HG02970 (cell line): ENCODE results near the gene LTBP4.
A peak's percentile ranks its signal among the peaks of the same experiment; 100 is the strongest.
"Not testable (repeated sequence)": the region's sequence is repeated elsewhere in the genome, so short reads cannot be mapped to it uniquely, and the experiment has no call there.

Experiments used
- ATAC-seq: cut with Tn5 transposase; IDR thresholded peaks from one replicate; pipeline ENCODE4 v1.9.1; 2021; ENCODE audit warnings: mild to moderate bottlenecking, moderate library complexity, moderate number of reproducible peaks; ENCODE audit not compliant: unreplicated experiment, low FRiP score

Gene LTBP4

GRCh38 chr19:40655684-40656083, 54.5 kb downstream of the LTBP4 start:
- ATAC-seq: not testable (repeated sequence)

GRCh38 chr19:40658031-40658430, 56.9 kb downstream of the LTBP4 start:
- no peak for ATAC-seq

DNA sequence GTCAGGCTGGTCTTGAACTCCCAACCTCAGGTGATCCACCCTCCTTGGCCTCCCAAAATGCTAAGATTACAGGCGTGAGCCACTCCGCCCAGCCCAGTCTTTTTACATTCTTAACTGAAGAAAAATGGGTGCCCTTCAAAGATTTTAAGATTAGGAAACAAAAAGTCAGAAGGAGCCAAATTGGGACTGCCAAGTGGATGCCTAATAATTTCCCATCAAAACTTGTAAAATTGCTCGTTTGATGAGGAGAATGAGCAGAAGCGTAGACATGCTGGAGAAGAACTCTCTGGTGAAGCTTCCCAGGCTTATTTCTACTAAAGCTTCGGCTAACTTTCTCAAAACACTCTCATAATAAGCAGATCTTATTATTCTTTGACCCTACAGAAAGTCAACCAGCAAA, 57.9 kb downstream of the LTBP4 start:
- no peak for ATAC-seq

DNA sequence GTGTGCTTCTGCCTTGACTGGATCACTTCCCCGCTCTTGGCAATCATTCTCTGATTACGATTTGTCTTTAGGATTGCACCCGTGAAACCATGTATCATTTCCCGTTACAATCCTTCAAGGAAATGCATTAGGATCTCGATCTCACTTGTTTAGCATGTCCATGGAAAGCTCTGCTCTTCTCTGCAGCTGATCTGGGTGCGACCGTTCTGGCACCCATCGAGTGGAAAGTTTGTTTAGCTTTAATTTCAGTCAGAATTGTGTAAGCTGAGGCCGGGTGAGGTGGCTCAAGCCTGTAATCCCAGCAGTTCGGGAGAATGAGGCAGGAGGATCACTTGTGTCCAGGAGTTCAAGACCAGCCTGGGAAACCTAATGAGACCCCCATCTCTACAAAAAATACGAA, 58.4 kb downstream of the LTBP4 start:
- no peak for ATAC-seq

GRCh38 chr19:40661616-40662015, 60.4 kb downstream of the LTBP4 start:
- ATAC-seq: no peak

DNA sequence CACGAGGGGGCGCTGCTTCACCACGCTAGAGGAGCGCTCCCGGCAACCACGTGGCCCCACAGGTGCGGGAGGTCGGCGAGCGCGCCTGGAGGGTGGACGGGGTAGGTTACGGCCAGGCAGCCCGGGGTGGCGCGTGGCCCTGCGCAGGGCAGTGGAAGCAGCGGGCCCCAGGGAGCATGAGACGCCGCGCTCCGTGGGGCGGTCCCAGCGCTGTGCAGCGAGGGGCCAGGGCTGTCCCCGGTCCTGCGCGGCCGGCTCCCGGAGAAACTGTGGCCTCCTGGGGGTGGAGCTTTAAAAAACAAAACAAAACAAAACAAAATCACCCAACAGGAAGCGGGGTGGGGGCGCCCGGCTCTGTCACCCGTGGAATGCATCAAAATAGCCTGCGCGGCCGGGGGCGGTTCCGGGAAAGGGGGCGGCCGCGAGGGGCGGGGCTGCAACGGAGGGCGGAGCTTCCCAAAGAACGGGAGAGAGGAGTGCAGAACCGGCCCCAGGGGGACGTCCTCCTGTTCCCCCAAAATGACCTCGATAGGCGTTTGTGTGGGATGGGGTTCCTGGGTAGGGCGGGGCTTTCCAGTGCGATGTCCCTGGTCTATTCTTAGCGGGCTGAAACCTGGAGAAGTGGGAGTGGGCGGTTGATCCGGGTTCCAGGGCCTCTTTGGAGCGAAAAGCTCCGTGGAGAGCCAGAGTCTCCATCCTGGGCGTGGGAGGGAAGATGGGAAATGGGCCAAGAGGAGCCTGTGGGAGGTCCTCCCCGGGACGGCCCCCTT, 61.9 kb downstream of the LTBP4 start:
- ATAC-seq: peak; percentile 74

DNA sequence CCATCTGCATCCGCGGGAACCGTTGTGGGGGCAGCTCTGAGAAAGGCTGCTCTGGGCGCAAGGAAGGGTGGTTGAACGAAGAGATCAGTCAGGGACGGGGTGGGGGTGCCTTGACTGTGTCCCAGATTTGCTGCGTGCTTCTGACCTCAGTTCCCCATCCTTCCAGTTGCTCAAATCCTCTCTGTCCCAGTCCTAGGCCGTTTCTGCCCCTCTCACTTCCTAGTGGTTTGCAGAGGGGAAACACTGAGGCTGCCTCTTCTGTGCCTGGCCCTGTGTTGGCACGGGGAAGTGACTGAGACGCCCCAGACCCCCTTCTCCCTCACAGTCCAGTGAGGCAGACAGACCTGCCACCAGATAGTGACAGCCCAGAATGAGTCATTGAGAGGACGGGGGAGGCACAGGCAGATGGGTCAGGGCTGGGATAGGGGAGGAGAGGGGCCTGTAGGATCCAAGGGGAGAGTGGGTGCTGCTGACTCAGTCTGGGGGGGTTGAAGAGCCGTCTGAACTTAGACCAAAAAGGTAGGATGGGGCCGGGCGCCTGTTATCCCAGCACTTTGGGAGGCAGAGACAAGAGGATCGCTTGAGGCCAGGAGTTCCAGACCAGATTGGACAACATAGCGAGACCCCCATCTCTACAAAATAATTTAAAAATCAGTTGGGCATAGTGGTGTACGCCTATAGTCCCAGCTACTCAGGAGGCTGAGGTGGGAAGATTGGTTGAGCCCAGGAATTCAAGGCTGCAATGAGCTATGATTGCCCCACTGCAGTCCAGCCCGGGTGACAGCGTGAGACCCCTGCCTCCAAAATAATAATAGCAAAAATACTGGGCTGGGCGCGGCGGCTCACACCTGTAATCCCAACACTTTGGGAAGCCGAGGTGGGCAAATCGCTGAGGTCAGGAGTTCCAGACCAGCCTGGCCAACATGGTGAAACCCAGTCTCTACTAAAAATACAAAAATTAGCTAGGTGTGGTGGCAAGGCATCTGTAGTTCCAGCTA, 62.8 kb downstream of the LTBP4 start:
- ATAC-seq: no peak

DNA sequence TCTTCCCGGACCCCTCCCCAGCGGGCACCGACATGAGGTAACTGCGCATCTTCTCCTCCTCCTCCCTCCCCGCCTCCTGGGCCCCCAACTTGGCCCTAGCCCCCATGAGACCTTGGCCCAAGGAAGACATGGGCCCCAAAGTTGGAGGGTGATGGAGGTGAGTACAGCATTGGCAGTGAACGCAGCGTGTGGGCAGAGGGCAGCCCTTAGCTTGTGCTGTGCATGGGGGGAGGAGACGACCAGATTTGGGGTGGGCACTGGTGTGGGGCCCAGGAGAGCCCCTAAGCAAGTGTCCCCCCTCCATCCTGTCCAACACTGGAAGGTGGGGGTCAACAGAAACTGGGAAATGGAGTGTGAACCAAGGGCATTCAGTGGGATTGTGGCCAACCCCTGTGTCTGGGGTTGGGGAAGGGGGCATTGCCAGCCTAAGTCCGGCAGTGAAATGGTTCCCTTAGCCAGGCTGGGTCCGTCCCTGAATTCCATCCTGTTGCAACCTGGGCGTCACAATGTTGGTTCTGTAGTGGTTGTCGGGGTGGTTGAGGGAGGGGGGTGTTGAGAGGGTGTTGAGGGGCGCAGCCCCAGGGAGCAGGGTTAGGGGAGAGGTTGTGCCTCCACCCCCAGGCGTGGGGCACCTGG, 65.8 kb downstream of the LTBP4 start:
- no peak for ATAC-seq

- ATAC-seq: no peak
Measured at GRCh38 chr19:40667602-40668001, 66.4 kb downstream of the LTBP4 start.

- no peak for ATAC-seq
Measured at GRCh38 chr19:40668991-40669614, 67.9 kb downstream of the LTBP4 start.

- ATAC-seq: no peak
Measured at GRCh38 chr19:40671404-40671803, 70.2 kb downstream of the LTBP4 start.

- no peak for ATAC-seq
Measured at GRCh38 chr19:40672038-40672437, 70.9 kb downstream of the LTBP4 start.

GRCh38 chr19:40672573-40673299, 71.6 kb downstream of the LTBP4 start:
- no peak for ATAC-seq

- ATAC-seq: no peak
Measured at GRCh38 chr19:40673397-40673796, 72.2 kb downstream of the LTBP4 start.

DNA sequence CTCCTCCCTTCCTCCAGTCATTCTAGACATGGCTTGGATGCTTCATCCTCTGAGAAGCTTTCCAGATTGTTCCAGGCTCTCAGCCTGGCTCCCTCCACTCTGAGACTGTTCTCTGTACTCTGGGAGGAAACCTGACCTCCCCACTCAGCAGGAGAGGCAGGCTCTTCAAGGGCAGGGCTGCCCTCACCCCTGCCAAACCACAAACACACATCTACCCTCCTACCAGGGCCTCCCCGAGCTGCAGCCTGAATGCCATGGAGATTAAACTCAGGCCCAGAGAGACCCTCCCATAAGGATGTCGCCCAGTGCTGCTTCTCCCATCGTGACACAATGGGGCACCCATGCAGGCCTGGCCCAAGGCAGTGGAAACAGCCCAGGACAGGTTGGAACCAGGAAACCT, 73.1 kb downstream of the LTBP4 start:
- ATAC-seq: no peak

DNA sequence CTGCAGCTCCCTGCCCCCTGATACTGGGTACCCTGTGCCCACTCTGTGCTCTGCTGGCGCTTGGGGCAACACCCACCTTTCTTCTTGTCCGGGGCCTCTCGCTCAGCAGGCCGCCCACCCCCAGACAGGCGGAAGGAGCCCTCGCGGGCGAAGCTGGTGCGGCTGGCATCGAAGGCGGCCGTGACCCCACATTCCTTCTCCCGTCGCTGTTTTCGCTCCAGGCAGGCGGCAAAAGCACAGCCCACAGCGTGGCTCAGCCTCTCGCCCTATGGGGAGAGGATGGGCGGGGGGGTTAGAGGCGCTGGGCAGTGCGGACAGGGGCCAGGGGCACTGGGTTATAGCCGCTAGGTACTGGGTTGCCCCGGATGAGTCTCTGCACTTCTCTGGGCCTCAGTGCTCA, 76.0 kb downstream of the LTBP4 start:
- no peak for ATAC-seq
